Measurements from ENCODE around the gene FRY. TPM values are rescaled to one million over a fixed set of nuclear protein-coding genes. Genes with fewer than 3 reads are reported as not detected.

Gene FRY
- total and polyA plus RNA-seq, 2 of the 13 experiments (the other 11 are each of a cell fraction or from before 2014, with no cell fraction given) = 8.2 to 13.1 TPM

GRCh38 chr13:32142956-32143375 lies 111.4 kb downstream of the FRY start (continued):
- TF ChIP-seq, protein P1, sequence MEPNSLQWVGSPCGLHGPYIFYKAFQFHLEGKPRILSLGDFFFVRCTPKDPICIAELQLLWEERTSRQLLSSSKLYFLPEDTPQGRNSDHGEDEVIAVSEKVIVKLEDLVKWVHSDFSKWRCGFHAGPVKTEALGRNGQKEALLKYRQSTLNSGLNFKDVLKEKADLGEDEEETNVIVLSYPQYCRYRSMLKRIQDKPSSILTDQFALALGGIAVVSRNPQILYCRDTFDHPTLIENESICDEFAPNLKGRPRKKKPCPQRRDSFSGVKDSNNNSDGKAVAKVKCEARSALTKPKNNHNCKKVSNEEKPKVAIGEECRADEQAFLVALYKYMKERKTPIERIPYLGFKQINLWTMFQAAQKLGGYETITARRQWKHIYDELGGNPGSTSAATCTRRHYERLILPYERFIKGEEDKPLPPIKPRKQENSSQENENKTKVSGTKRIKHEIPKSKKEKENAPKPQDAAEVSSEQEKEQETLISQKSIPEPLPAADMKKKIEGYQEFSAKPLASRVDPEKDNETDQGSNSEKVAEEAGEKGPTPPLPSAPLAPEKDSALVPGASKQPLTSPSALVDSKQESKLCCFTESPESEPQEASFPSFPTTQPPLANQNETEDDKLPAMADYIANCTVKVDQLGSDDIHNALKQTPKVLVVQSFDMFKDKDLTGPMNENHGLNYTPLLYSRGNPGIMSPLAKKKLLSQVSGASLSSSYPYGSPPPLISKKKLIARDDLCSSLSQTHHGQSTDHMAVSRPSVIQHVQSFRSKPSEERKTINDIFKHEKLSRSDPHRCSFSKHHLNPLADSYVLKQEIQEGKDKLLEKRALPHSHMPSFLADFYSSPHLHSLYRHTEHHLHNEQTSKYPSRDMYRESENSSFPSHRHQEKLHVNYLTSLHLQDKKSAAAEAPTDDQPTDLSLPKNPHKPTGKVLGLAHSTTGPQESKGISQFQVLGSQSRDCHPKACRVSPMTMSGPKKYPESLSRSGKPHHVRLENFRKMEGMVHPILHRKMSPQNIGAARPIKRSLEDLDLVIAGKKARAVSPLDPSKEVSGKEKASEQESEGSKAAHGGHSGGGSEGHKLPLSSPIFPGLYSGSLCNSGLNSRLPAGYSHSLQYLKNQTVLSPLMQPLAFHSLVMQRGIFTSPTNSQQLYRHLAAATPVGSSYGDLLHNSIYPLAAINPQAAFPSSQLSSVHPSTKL (CRISPR knock-in tag; IDR thresholded peaks at IDR 0.05) = peak; percentile 100
- TF ChIP-seq, protein P2, sequence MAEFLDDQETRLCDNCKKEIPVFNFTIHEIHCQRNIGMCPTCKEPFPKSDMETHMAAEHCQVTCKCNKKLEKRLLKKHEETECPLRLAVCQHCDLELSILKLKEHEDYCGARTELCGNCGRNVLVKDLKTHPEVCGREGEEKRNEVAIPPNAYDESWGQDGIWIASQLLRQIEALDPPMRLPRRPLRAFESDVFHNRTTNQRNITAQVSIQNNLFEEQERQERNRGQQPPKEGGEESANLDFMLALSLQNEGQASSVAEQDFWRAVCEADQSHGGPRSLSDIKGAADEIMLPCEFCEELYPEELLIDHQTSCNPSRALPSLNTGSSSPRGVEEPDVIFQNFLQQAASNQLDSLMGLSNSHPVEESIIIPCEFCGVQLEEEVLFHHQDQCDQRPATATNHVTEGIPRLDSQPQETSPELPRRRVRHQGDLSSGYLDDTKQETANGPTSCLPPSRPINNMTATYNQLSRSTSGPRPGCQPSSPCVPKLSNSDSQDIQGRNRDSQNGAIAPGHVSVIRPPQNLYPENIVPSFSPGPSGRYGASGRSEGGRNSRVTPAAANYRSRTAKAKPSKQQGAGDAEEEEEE (CRISPR knock-in tag; IDR thresholded peaks at IDR 0.05; ENCODE audit: borderline replicate concordance) = no peak
- TF ChIP-seq, protein P3, sequence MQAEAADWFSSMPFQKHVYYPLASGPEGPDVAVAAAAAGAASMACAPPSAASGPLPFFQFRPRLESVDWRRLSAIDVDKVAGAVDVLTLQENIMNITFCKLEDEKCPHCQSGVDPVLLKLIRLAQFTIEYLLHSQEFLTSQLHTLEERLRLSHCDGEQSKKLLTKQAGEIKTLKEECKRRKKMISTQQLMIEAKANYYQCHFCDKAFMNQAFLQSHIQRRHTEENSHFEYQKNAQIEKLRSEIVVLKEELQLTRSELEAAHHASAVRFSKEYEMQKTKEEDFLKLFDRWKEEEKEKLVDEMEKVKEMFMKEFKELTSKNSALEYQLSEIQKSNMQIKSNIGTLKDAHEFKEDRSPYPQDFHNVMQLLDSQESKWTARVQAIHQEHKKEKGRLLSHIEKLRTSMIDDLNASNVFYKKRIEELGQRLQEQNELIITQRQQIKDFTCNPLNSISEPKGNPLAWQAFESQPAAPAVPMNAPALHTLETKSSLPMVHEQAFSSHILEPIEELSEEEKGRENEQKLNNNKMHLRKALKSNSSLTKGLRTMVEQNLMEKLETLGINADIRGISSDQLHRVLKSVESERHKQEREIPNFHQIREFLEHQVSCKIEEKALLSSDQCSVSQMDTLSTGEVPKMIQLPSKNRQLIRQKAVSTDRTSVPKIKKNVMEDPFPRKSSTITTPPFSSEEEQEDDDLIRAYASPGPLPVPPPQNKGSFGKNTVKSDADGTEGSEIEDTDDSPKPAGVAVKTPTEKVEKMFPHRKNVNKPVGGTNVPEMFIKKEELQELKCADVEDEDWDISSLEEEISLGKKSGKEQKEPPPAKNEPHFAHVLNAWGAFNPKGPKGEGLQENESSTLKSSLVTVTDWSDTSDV (CRISPR knock-in tag; IDR thresholded peaks at IDR 0.05) = no peak
- TF ChIP-seq ZFP1 (CRISPR knock-in tag; IDR thresholded peaks at IDR 0.05) = peak; percentile 83; the same call in 1 of the 2 replicates
- TF ChIP-seq ZNF280D (CRISPR knock-in tag; IDR thresholded peaks at IDR 0.05) = peak; percentile 69; the same call in 1 of the 2 replicates
- TF ChIP-seq ZNF431 (CRISPR knock-in tag; IDR thresholded peaks at IDR 0.05; ENCODE audit: borderline replicate concordance, low read depth) = peak; percentile 76; the same call in 1 of the 2 replicates
- TF ChIP-seq ATF2 (CRISPR knock-in tag; IDR thresholded peaks at IDR 0.05) = peak; percentile 88
- TF ChIP-seq ZNF121 (CRISPR knock-in tag; IDR thresholded peaks at IDR 0.05) = no peak
- TF ChIP-seq, protein P4, sequence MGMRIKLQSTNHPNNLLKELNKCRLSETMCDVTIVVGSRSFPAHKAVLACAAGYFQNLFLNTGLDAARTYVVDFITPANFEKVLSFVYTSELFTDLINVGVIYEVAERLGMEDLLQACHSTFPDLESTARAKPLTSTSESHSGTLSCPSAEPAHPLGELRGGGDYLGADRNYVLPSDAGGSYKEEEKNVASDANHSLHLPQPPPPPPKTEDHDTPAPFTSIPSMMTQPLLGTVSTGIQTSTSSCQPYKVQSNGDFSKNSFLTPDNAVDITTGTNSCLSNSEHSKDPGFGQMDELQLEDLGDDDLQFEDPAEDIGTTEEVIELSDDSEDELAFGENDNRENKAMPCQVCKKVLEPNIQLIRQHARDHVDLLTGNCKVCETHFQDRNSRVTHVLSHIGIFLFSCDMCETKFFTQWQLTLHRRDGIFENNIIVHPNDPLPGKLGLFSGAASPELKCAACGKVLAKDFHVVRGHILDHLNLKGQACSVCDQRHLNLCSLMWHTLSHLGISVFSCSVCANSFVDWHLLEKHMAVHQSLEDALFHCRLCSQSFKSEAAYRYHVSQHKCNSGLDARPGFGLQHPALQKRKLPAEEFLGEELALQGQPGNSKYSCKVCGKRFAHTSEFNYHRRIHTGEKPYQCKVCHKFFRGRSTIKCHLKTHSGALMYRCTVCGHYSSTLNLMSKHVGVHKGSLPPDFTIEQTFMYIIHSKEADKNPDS (CRISPR knock-in tag; IDR thresholded peaks at IDR 0.05) = peak; percentile 96
- TF ChIP-seq HDAC2 (CRISPR knock-in tag; IDR thresholded peaks at IDR 0.05) = peak; percentile 98
- TF ChIP-seq, protein P5, sequence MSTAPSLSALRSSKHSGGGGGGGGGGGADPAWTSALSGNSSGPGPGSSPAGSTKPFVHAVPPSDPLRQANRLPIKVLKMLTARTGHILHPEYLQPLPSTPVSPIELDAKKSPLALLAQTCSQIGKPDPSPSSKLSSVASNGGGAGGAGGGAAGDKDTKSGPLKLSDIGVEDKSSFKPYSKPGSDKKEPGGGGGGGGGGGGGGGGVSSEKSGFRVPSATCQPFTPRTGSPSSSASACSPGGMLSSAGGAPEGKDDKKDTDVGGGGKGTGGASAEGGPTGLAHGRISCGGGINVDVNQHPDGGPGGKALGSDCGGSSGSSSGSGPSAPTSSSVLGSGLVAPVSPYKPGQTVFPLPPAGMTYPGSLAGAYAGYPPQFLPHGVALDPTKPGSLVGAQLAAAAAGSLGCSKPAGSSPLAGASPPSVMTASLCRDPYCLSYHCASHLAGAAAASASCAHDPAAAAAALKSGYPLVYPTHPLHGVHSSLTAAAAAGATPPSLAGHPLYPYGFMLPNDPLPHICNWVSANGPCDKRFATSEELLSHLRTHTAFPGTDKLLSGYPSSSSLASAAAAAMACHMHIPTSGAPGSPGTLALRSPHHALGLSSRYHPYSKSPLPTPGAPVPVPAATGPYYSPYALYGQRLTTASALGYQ (CRISPR knock-in tag; IDR thresholded peaks at IDR 0.05) = peak; percentile 86

Measured in HepG2 (cell line).